HL-60/S4 treated with retinoic acid at 250 ng/mL for 4 days and 3 days (cell line): Measurements from ENCODE around the gene WEE1.
"Not testable (repeated sequence)": the region's sequence is repeated elsewhere in the genome, so short reads cannot be mapped to it uniquely, and the experiment has no call there.

Experiments used
- in situ Hi-C: fragments of 300-500 bp; cut with MboI; formaldehyde crosslinking; loops from 2 replicates; pipeline ENCODE4 v1.7.0; 2022; ENCODE audit warnings: low sequenced_read_pairs

Gene WEE1

DNA sequence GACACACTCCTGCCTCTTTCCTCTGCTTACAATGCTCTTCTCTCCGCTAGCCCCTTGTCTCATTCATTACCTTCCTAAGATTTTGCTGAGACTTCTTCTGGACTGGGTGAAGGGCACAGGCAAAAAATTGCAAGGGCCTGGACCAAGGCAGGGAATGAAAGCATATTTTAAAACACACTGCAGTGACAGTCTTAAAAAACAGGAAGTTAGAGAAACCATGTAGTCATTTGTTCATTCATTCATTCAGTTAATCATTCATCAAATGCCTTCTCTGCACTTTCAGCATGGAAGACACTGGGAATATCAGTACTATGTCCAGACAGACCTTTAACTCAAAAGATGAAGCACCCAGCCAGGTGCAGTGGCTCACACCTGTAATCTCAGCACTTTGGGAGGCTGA, 45.5 kb downstream of the WEE1 start:
- in situ Hi-C loops: no loop called here

- in situ Hi-C loops: no loop called here
These were observed 46.5 kb downstream of the WEE1 start for GRCh38 chr11:9619971-9620370.

DNA sequence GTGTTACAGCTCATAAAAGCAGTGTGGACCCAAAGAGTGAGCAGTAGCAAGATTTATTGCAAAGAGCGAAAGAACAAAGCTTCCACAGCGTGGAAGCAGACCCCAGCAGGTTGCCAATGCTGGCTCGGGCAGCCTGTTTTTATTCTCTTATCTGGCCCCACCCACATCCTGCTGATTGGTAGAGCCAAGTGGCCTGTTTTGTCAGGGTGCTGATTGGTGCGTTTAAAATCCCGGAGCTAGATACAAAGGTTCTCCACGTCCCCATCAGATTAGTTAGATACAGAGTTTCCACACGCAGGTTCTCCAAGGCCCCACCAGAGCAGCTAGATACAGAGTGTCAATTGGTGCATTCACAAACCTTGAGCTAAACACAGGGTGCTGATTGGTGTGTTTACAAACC, 48.9 kb downstream of the WEE1 start:
- in situ Hi-C loops: not testable (repeated sequence)

DNA sequence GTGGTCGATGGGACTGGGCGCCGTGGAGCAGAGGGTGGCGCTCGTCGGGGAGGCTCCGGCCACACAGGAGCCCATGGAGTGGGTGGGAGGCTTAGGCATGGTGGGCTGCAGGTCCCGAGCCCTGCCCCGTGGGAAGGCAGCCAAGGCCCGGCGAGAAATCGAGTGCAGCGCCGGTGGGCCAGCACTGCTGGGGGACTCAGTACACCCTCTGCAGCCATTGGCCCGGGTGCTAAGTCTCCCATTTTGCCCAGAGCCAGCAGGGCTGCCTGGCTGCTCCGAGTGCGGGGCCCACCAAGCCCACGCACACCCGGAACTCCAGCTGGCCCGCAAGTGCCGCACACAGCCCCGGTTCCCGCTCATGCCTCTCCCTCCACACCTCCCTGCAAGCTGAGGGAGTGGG, 49.6 kb downstream of the WEE1 start:
- in situ Hi-C loops: not testable (repeated sequence)

- in situ Hi-C loops: no loop called here
These were observed 51.0 kb downstream of the WEE1 start for GRCh38 chr11:9624448-9624847.

GRCh38 chr11:9625162-9625561, 51.7 kb downstream of the WEE1 start:
- in situ Hi-C loops: no loop called here

DNA sequence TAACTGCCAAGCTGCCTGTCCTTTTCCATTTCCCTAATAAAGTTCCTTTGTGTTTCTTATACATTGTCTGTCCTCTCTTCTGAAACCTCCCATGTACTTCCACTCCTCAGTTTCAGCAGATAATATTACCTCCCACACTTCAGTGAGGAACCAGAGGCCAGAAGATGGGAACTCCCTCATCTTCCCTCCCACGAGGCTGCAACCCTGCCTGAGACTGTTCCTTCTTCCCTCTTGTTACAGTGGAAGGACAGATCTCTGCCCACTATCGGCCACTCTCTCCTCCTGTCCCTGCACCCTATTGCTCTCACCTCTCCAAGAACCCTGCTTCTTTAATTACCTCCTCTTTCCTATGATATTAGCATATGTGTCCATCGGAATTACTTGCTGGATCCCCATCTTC, 52.3 kb downstream of the WEE1 start:
- in situ Hi-C loops: no loop called here

DNA sequence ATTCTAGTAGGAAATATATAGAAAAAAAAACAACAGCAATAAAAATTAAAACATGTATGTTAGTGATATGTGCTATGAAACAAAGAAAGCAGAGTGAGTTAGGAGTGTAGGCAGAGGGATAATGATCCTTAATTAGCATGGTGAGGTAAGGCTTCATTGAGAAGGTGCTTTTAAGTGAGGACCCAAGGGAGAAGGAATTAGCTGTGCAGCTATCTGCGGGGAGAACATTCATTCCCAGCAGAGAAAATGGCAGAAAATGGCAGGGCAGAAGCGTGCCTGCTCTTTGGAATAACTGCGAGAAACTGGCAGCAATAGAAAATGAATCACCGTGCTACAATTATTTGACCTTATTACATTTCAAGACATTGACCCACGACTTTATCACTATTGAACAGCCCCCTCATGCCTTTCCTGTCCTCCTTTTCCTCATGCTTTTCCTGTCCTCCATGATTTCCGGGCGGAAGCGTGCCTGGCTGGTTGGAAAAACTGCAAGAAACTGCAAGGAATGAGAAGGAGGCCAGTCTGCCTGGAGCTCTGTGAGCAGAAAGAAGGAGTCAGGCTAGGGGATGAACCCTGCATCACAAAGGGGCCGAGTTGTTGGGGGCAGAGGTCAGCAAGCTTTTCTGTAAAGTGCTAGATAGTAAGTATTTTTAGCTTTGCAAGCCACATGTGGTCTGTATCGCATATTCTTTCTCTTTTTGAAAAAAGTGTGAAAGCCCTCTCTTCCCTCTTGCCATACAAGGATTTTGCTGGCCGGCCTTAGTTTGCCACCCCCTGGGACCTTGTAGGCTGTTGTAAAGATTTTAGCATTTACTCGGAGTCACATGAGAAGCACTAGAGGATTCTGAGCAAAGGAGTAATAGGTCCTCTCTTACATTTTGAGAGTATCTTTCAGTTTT, 53.3 kb downstream of the WEE1 start:
- in situ Hi-C loops: no loop called here

DNA sequence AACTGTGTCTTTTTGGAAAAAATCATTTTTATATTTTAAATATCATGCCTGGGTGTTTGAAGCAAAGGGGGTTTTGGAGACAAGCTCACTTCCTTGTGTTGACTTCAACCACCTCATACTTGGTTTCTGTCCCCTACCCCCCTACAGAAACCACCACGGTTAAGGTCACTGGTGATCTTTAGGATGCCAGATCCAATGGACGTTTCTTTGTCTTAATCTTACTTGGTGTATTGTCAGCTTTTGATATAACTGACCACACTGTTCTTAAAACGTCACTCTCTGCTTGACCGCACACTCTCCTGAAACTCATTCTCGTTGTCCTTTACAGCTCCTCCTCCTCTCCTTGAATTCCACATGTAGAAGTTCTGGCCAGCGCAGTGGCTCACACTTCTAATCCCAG, 55.6 kb downstream of the WEE1 start:
- in situ Hi-C loops: no loop called here

DNA sequence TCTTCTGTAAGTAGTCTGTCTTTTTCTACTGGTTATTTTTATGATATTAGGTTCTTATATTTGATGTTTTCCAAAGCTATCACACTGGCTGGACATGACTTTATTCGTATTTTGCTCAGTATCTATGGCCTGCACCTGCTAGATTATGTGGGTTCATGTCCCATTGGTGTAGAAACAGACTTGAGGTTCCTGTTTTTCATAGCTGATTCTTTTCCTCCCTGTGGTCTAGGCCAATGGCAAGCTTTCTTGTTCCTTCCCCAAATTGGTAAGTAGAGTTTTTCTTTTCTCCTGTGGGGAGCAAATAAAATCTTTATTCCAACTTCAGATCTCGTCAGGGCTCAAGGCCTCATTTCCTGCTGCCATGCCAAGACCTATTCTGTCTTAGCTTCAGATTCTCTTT, 60.2 kb downstream of the WEE1 start:
- in situ Hi-C loops: no loop called here

DNA sequence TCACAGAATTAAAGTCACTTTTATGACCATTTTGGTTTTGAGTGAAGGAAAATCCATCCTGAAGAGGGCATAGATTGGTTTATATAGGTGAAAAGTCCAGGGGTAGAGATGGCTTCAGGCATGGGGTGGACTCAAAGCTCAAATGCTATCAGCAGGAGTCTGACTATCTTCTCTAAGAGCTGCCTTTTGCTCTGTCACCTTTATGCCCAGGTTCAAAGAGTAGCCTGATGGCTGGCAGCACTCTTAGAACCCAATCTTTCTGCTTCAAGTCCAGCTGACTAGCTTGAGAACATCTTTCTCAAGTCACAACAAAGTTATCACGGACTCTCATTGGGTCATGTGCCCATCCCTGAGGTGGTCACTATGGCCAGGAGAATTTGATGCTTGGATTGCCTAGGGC, 63.2 kb downstream of the WEE1 start:
- in situ Hi-C loops: no loop called here

DNA sequence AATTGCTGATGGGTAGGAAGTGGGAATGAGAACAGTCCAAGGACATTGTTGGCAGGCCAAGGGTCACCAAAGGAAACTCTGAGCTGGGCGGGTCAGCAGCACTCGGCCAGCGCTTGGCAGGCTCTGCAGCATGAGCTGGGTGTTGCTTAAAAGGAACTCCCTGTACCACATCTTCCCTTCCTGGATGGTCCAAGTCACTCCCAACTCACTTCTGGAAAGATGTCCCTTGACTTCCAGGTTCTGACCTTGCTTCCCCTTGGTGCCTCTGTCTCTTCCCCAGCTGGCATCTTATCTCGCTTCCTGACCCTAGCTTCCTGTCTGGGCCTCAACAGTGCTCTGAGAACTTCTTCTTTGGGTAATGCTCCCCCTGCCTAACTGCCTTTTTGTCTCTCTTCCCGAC, 65.6 kb downstream of the WEE1 start:
- in situ Hi-C loops: no loop called here
